Amygdala (tissue), 56 donors: ENCODE results near the gene CLDN34.
A peak's percentile ranks its signal among the peaks of the same experiment; 100 is the strongest.

Experiments
- DNase-seq, 56 donors: peaks; one replicate each; lab custom pipeline; 2025; lab: John Stamatoyannopoulos, UW

The CLDN34 gene

GRCh38 chrX:9977635-9978034, 10.5 kb downstream of the CLDN34 start:
- no peak for DNase-seq

- DNase-seq = no peak
These were observed 13.2 kb downstream of the CLDN34 start for GRCh38 chrX:9980401-9980800.

- no peak for DNase-seq
These were observed 13.8 kb downstream of the CLDN34 start for GRCh38 chrX:9980927-9981326.

GRCh38 chrX:9983441-9983840, 16.3 kb downstream of the CLDN34 start:
- DNase-seq = no peak

- DNase-seq = no peak
These were observed 16.7 kb downstream of the CLDN34 start for GRCh38 chrX:9983846-9984245.

- DNase-seq = no peak
These were observed 21.6 kb downstream of the CLDN34 start for GRCh38 chrX:9988762-9989161.

GRCh38 chrX:9992061-9992460, 24.9 kb downstream of the CLDN34 start:
- DNase-seq = no peak

- no peak for DNase-seq
These were observed 25.6 kb downstream of the CLDN34 start for GRCh38 chrX:9992724-9993123.

GRCh38 chrX:9995855-9996339, 28.7 kb downstream of the CLDN34 start:
- peak in 55 of 56 donors; percentile 3 to 88 (median 47) for DNase-seq

- no peak for DNase-seq
These were observed 29.9 kb downstream of the CLDN34 start for GRCh38 chrX:9997041-9997440.

- DNase-seq = peak in 7 of 56 donors; percentile 3 to 43 (median 4)
These were observed 30.4 kb downstream of the CLDN34 start for GRCh38 chrX:9997524-9997923.

GRCh38 chrX:10001496-10001895, 34.3 kb downstream of the CLDN34 start:
- no peak for DNase-seq

GRCh38 chrX:10004832-10005475, 37.8 kb downstream of the CLDN34 start:
- DNase-seq = no peak

GRCh38 chrX:10006086-10006485, 38.9 kb downstream of the CLDN34 start:
- DNase-seq = no peak

GRCh38 chrX:10006770-10007169, 39.6 kb downstream of the CLDN34 start:
- DNase-seq = no peak

- DNase-seq = no peak
These were observed 40.5 kb downstream of the CLDN34 start for GRCh38 chrX:10007621-10008020.

- no peak for DNase-seq
These were observed 41.4 kb downstream of the CLDN34 start for GRCh38 chrX:10008483-10009056.

GRCh38 chrX:10009741-10010140, 42.6 kb downstream of the CLDN34 start:
- DNase-seq = no peak

GRCh38 chrX:10010686-10011085, 43.5 kb downstream of the CLDN34 start:
- DNase-seq = no peak

GRCh38 chrX:10011261-10011931, 44.2 kb downstream of the CLDN34 start:
- no peak for DNase-seq

- DNase-seq = peak in 1 of 56 donors; percentile 2
These were observed 44.8 kb downstream of the CLDN34 start for GRCh38 chrX:10011991-10012390.
